CD4-positive, alpha-beta T cell (primary cell): ENCODE data around the gene PDE6C. TPM values are rescaled to one million over a fixed set of nuclear protein-coding genes. Genes with fewer than 3 reads are reported as not detected.

Experiments
- ATAC-seq: fragments of 200-7000 bp; cut with Tn5 transposase; one replicate; pipeline ENCODE4 v1.10.0; 2022; ENCODE audit warnings: mild to moderate bottlenecking; ENCODE audit not compliant: poor library complexity
- CTCF ChIA-PET: fragments of 350-600 bp; sonication (Branson Sonifier 250); formaldehyde crosslinking; loops from one replicate; lab custom pipeline; 2021; ENCODE audit warnings: antibody characterized with exemption, inconsistent platforms; lab: Charles Lee
- POLR2A ChIA-PET: fragments of 350-600 bp; sonication (Branson Sonifier 250); formaldehyde crosslinking; loops from one replicate; lab custom pipeline; 2021; ENCODE audit warnings: antibody characterized with exemption, inconsistent platforms; lab: Charles Lee
- DNase-seq, 14 experiments: peaks; one replicate each; pipeline ENCODE4 v3.0.0-alpha.2; 2013 to 2020; ENCODE audit warnings: mixed read lengths in 2 of 14
- H3K27ac ChIP-seq, 2 donors: one replicate each; pipeline versions ENCODE4 v1.5.1 to v1.7.0; 2013; ENCODE audit warnings: low read length in 2 of 2, low read depth in 1 of 2, mild to moderate bottlenecking in 1 of 2
- H3K27me3 ChIP-seq, 2 experiments: 1 replicate in 1 of 2; 2 replicates in 1 of 2; pipeline versions ENCODE4 v1.6.1 to v1.7.0; 2013; ENCODE audit warnings: low read length in 2 of 2, control low read depth in 1 of 2, mild to moderate bottlenecking in 1 of 2, moderate library complexity in 1 of 2; ENCODE audit not compliant: insufficient read depth in 2 of 2, control insufficient read depth in 1 of 2
- H3K36me3 ChIP-seq: one replicate; pipeline ENCODE4 v1.6.1; 2013; ENCODE audit warnings: low read length, control low read depth; ENCODE audit not compliant: insufficient read depth
- H3K4me1 ChIP-seq: one replicate; pipeline ENCODE4 v1.6.1; 2013; ENCODE audit warnings: low read length, control low read depth; ENCODE audit not compliant: insufficient read depth
- H3K4me3 ChIP-seq: one replicate; pipeline ENCODE4 v1.5.1; 2013; ENCODE audit warnings: mild to moderate bottlenecking, low read length, moderate library complexity
- H3K9me3 ChIP-seq, 2 experiments: 1 replicate in 1 of 2; 2 replicates in 1 of 2; pipeline versions ENCODE4 v1.6.1 to v1.7.0; 2013; ENCODE audit warnings: low read length in 2 of 2, mild to moderate bottlenecking in 2 of 2, control low read depth in 1 of 2, moderate library complexity in 1 of 2; ENCODE audit not compliant: control insufficient read depth in 1 of 2, insufficient read depth in 1 of 2
- H3K27ac Mint-ChIP-seq: one replicate; pipeline ENCODE4 v1.8.0; 2020; ENCODE audit warnings: mixed read lengths
- H3K27me3 Mint-ChIP-seq: one replicate; pipeline ENCODE4 v1.8.0; 2021; ENCODE audit warnings: mixed read lengths
- H3K36me3 Mint-ChIP-seq: one replicate; pipeline ENCODE4 v1.8.0; 2021; ENCODE audit warnings: low read depth, mixed read lengths
- H3K4me1 Mint-ChIP-seq: one replicate; pipeline ENCODE4 v1.8.0; 2021; ENCODE audit warnings: low read depth, mixed read lengths
- H3K4me3 Mint-ChIP-seq: one replicate; pipeline ENCODE4 v1.8.0; 2020; ENCODE audit warnings: mild to moderate bottlenecking, mixed read lengths
- H3K9me3 Mint-ChIP-seq: one replicate; pipeline ENCODE4 v1.8.0; 2020; ENCODE audit warnings: mixed read lengths
- CTCF ChIP-seq: fragments of 200-600 bp; IDR thresholded peaks from one replicate; pipeline ENCODE4 v1.8.0; 2022; ENCODE audit warnings: antibody characterized with exemption, mild to moderate bottlenecking
- intact Hi-C, 2 experiments: fragments of 100-400 bp; cut with DNase I in 1 of 2; cut with micrococcal nuclease in 1 of 2; formaldehyde crosslinking; loops; one replicate each; pipeline versions ENCODE4 v1.15.1 to v1.9.0; 2023 to 2025; cut with DNase I, micrococcal nuclease
- total RNA-seq, 174 experiments: library from RNA in 2 of 174; stranded (reverse) in 2 of 174; gene quantifications; one replicate each; pipeline ENCODE4 v1.2.3 and lab custom pipeline; 2021 to 2026

Gene PDE6C
- total RNA-seq, 2 experiments from 2014 or later = not detected

GRCh38 chr10:93595378-93596161, 16.8 kb upstream of the PDE6C start:
- H3K36me3 ChIP-seq = no peaks in the 10 kb centered on the region
- no peak for TF ChIP-seq CTCF
- DNase-seq = no peak
- Mint-ChIP-seq H3K27ac (no peak overlapping the region), H3K4me1 (no peaks in the 10 kb centered on the region), H3K36me3 (no peaks in the 10 kb centered on the region), H3K27me3 (peaks cover 23% of the 10 kb centered on the region), H3K4me3 (no peak overlapping the region), H3K9me3 (no peaks in the 10 kb centered on the region)
- H3K27ac ChIP-seq = no peak overlapping the region
- H3K4me1 ChIP-seq = no peaks in the 10 kb centered on the region
- H3K27me3 ChIP-seq = peaks cover 10 to 13% of the 10 kb centered on the region in 2 experiments
- H3K9me3 ChIP-seq = no peaks in the 10 kb centered on the region
- ChIA-PET POLR2A (interaction anchor here (0.7 kb wide), 1 partner anchor 278 kb away, joined by 3 read pairs; no protein-coding TSS in a partner anchor), CTCF (no interaction called here)
- no peak overlapping the region for H3K4me3 ChIP-seq
- no peak for ATAC-seq
- intact Hi-C loops = no loop called here

GRCh38 chr10:93596539-93596938, 15.8 kb upstream of the PDE6C start:
- ChIA-PET CTCF (no interaction called here), POLR2A (no interaction called here)
- intact Hi-C loops = no loop called here
- Histone ChIP-seq H3K36me3 (no peaks in the 10 kb centered on the region), H3K4me1 (no peaks in the 10 kb centered on the region), H3K4me3 (no peak overlapping the region), H3K9me3 (no peaks in the 10 kb centered on the region), H3K27ac (no peak overlapping the region), H3K27me3 (peaks cover 14% of the 10 kb centered on the region in 2 experiments)
- no peak overlapping the region for H3K4me3 Mint-ChIP-seq
- no peaks in the 10 kb centered on the region for H3K36me3 Mint-ChIP-seq
- peaks cover 24% of the 10 kb centered on the region for H3K27me3 Mint-ChIP-seq
- H3K27ac Mint-ChIP-seq = no peak overlapping the region
- H3K9me3 Mint-ChIP-seq = no peaks in the 10 kb centered on the region
- TF ChIP-seq CTCF = no peak
- no peaks in the 10 kb centered on the region for H3K4me1 Mint-ChIP-seq
- no peak for DNase-seq
- ATAC-seq = no peak

GRCh38 chr10:93597075-93597599, 15.2 kb upstream of the PDE6C start:
- intact Hi-C loops = no loop called here
- no peak overlapping the region for H3K4me3 Mint-ChIP-seq
- CTCF ChIA-PET = no interaction called here
- no peak for TF ChIP-seq CTCF
- H3K4me3 ChIP-seq = no peak overlapping the region
- no peaks in the 10 kb centered on the region for H3K9me3 Mint-ChIP-seq
- POLR2A ChIA-PET = no interaction called here
- DNase-seq (no peak), ATAC-seq (no peak)
- H3K27me3 Mint-ChIP-seq = peaks cover 30% of the 10 kb centered on the region
- H3K4me1 Mint-ChIP-seq = no peaks in the 10 kb centered on the region
- peaks cover 15 to 20% of the 10 kb centered on the region in 2 experiments for H3K27me3 ChIP-seq
- no peaks in the 10 kb centered on the region for H3K36me3 ChIP-seq
- H3K4me1 ChIP-seq = no peaks in the 10 kb centered on the region
- H3K27ac Mint-ChIP-seq = no peak overlapping the region
- H3K36me3 Mint-ChIP-seq = no peaks in the 10 kb centered on the region
- H3K27ac ChIP-seq = no peak overlapping the region
- H3K9me3 ChIP-seq = no peaks in the 10 kb centered on the region
